ENCODE data around the gene FAM13A.

FAM13A gene

DNA sequence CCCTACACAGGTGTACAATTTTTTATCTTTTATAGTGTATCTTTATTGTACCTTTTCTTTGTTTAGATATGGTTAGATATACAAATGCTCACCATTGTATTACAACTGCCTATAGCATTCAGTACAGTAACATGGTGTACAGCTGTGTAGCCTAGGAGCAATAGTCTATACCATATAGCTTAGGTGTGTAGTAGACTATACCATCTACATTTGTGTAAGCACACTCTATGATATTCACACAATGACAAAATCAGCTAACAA, 80.3 kb downstream of the FAM13A start:
- TF ChIP-seq TEAD4 (IDR thresholded peaks at IDR 0.05) (no peak), NFIC (IDR thresholded peaks at IDR 0.05) (no peak), YY1 (IDR thresholded peaks at IDR 0.05; ENCODE audit: low read depth) (no peak), FOXM1 (IDR thresholded peaks at IDR 0.05; ENCODE audit: borderline replicate concordance, low read depth) (no peak), CREB1 (IDR thresholded peaks at IDR 0.05; ENCODE audit: low read depth) (no peak), RAD21 (IDR thresholded peaks at IDR 0.05; ENCODE audit: low read depth) (no peak), TCF12 (IDR thresholded peaks at IDR 0.05; ENCODE audit: low read depth) (no peak), ZBTB7A (IDR thresholded peaks at IDR 0.05; ENCODE audit: low read depth) (no peak)
- TF ChIP-seq, protein P1, sequence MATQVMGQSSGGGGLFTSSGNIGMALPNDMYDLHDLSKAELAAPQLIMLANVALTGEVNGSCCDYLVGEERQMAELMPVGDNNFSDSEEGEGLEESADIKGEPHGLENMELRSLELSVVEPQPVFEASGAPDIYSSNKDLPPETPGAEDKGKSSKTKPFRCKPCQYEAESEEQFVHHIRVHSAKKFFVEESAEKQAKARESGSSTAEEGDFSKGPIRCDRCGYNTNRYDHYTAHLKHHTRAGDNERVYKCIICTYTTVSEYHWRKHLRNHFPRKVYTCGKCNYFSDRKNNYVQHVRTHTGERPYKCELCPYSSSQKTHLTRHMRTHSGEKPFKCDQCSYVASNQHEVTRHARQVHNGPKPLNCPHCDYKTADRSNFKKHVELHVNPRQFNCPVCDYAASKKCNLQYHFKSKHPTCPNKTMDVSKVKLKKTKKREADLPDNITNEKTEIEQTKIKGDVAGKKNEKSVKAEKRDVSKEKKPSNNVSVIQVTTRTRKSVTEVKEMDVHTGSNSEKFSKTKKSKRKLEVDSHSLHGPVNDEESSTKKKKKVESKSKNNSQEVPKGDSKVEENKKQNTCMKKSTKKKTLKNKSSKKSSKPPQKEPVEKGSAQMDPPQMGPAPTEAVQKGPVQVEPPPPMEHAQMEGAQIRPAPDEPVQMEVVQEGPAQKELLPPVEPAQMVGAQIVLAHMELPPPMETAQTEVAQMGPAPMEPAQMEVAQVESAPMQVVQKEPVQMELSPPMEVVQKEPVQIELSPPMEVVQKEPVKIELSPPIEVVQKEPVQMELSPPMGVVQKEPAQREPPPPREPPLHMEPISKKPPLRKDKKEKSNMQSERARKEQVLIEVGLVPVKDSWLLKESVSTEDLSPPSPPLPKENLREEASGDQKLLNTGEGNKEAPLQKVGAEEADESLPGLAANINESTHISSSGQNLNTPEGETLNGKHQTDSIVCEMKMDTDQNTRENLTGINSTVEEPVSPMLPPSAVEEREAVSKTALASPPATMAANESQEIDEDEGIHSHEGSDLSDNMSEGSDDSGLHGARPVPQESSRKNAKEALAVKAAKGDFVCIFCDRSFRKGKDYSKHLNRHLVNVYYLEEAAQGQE (IDR thresholded peaks at IDR 0.05; ENCODE audit: low read depth): no peak

DNA sequence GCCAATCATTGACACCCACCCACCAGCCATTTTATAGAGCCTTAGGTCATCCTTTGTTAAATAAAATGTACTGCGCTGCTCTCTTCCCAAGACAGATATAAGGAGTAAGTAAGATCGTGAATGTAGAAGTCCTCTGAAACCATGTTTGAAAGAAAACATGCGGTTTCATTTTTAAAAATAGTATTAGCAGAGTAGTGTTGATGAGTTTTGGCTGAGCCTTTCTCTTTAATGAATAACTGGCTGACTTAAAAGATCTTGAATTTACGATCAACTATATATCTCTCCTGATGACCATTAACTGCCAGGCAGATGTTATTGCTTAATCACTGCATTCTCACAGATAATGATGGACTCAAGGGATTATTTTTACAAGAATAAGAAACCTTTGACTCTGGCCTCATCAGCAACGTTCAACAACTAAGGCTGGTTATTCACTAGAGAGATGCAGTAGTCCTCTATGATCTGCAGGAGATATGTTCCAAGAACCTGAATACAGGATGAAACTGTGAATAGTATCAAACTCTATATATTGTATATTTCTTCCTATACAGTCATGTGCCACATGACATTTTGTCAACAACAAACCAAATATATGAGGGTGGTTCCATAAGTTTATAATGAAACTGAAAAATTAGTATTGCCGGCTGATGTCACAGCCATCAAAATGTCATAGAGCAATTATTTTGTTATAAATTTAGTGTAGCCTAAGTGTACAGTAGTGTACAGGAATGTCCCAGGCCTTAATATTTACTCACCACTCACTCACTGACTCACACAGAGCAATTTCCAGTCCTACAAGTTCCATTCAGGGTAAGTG, 80.8 kb downstream of the FAM13A start:
- TF ChIP-seq EGR1 (IDR thresholded peaks at IDR 0.05) (no peak), NFIC (IDR thresholded peaks at IDR 0.05) (no peak), CREB1 (IDR thresholded peaks at IDR 0.05; ENCODE audit: low read depth) (no peak), ZBTB7A (IDR thresholded peaks at IDR 0.05; ENCODE audit: low read depth) (no peak), EP300 (IDR thresholded peaks at IDR 0.05; ENCODE audit: borderline replicate concordance) (no peak), CEBPB (IDR thresholded peaks at IDR 0.05) (no peak), TEAD4 (IDR thresholded peaks at IDR 0.05) (no peak), TCF12 (IDR thresholded peaks at IDR 0.05; ENCODE audit: low read depth) (no peak)
- TF ChIP-seq, protein P1 (IDR thresholded peaks at IDR 0.05; ENCODE audit: low read depth): no peak

DNA sequence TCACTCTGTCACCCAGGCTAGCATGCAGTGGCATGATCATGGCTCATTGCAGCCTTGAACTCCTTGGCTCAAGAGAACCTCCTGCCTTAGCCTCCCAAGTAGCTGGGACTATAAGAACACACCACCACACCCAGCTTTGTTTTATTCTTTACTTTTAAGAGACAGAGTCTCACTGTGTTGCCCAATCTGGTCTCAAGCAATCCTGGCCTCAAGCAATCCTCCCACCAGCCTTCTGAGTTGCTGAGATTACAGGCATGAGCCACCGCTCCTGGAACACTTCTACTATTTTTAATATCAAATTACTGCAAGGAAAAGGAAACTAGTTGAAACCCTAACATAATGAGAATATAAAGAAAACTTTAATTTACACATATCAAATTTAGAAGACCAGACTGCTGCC, 85.4 kb downstream of the FAM13A start:
- TF ChIP-seq ZBTB7A (IDR thresholded peaks at IDR 0.05; ENCODE audit: low read depth) (no peak), YY1 (IDR thresholded peaks at IDR 0.05; ENCODE audit: low read depth) (no peak)
- TF ChIP-seq, protein P2, sequence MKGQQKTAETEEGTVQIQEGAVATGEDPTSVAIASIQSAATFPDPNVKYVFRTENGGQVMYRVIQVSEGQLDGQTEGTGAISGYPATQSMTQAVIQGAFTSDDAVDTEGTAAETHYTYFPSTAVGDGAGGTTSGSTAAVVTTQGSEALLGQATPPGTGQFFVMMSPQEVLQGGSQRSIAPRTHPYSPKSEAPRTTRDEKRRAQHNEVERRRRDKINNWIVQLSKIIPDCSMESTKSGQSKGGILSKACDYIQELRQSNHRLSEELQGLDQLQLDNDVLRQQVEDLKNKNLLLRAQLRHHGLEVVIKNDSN (IDR thresholded peaks at IDR 0.05): no peak

DNA sequence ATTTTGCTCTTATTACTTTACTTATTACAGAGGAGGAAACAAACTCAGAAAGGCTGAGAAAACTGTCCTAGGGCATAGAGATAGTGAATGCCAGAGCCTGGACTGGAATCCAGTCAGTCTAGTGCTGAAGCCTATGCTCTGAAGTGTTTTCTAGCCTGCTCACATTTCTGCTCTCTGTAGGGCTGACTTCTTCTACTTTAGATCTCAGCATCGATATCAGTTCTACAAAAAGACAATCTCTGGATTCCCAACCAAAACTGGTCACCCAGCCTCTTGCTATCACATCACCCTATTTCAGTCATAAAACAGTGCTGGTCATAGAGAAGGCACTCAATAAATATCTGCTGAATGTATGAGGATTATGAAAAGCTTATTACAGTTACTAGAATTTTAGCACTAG, 87.2 kb downstream of the FAM13A start:
- no peak for TF ChIP-seq TCF12 (IDR thresholded peaks at IDR 0.05; ENCODE audit: low read depth)
- no peak for TF ChIP-seq CEBPB (IDR thresholded peaks at IDR 0.05)
- TF ChIP-seq EGR1 (IDR thresholded peaks at IDR 0.05): no peak
- TF ChIP-seq EP300 (IDR thresholded peaks at IDR 0.05; ENCODE audit: borderline replicate concordance): no peak
- TF ChIP-seq CREB1 (IDR thresholded peaks at IDR 0.05; ENCODE audit: low read depth): no peak
- TF ChIP-seq TEAD4 (IDR thresholded peaks at IDR 0.05): no peak
- TF ChIP-seq, protein P2 (IDR thresholded peaks at IDR 0.05): no peak
- no peak for TF ChIP-seq FOXM1 (IDR thresholded peaks at IDR 0.05; ENCODE audit: borderline replicate concordance, low read depth)
- no peak for TF ChIP-seq RAD21 (IDR thresholded peaks at IDR 0.05; ENCODE audit: low read depth)
- no peak for TF ChIP-seq TAF1 (IDR thresholded peaks at IDR 0.05; ENCODE audit: low read depth)
- TF ChIP-seq, protein P1 (IDR thresholded peaks at IDR 0.05; ENCODE audit: low read depth): no peak

DNA sequence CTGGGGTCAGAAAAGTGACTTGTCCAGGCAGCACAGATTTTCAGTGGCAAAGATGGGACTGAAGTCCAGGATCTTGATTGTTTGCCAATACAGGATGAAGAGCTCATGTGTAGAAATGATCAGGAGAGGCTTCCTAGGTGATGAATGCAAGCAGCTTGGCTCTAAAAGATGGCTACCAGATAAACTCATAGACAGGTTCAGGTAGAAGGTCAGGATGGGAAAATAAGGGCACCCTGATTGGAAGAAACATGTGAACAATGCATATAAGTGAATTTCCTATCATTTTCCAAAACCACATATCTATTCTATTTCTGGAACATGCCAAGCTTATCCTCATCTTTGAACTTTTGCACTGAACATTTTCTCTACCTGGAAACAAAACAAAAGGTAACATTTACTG, 87.7 kb downstream of the FAM13A start:
- no peak for TF ChIP-seq RAD21 (IDR thresholded peaks at IDR 0.05; ENCODE audit: low read depth)
- TF ChIP-seq TAF1 (IDR thresholded peaks at IDR 0.05; ENCODE audit: low read depth): no peak
- TF ChIP-seq, protein P3, sequence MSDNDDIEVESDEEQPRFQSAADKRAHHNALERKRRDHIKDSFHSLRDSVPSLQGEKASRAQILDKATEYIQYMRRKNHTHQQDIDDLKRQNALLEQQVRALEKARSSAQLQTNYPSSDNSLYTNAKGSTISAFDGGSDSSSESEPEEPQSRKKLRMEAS (IDR thresholded peaks at IDR 0.05): no peak
- no peak for TF ChIP-seq TCF12 (IDR thresholded peaks at IDR 0.05; ENCODE audit: low read depth)
- no peak for TF ChIP-seq CEBPB (IDR thresholded peaks at IDR 0.05)
- TF ChIP-seq FOXM1 (IDR thresholded peaks at IDR 0.05; ENCODE audit: borderline replicate concordance, low read depth): no peak
- no peak for TF ChIP-seq ZBTB7A (IDR thresholded peaks at IDR 0.05; ENCODE audit: low read depth)
- TF ChIP-seq YY1 (IDR thresholded peaks at IDR 0.05; ENCODE audit: low read depth): no peak
- no peak for TF ChIP-seq CREB1 (IDR thresholded peaks at IDR 0.05; ENCODE audit: low read depth)
- TF ChIP-seq EGR1 (IDR thresholded peaks at IDR 0.05): no peak
- TF ChIP-seq, protein P2 (IDR thresholded peaks at IDR 0.05): no peak
- no peak for TF ChIP-seq NFIC (IDR thresholded peaks at IDR 0.05)
- no peak for TF ChIP-seq EP300 (IDR thresholded peaks at IDR 0.05; ENCODE audit: borderline replicate concordance)
- TF ChIP-seq TEAD4 (IDR thresholded peaks at IDR 0.05): no peak
- TF ChIP-seq, protein P1 (IDR thresholded peaks at IDR 0.05; ENCODE audit: low read depth): no peak
